Spleen (tissue), 7 donors: ENCODE measurements around the gene G2E3.

ENCODE experiments used
- CTCF ChIP-seq, 11 experiments: fragments of 200-600 bp in 7 of 11; fragments of 450-650 bp in 4 of 11; sonication (generic) in 4 of 11; IDR thresholded peaks in 8 of 11; conservative IDR thresholded peaks in 3 of 11; 1 replicate in 7 of 11; 2 replicates in 4 of 11; pipeline versions ENCODE4 v1.4.0 to v1.8.0; 2016 to 2021; ENCODE audit warnings: antibody characterized with exemption in 11 of 11, inconsistent platforms in 4 of 11, mild to moderate bottlenecking in 1 of 11
- POLR2A ChIP-seq, 3 donors: fragments of 450-650 bp; IDR thresholded peaks; one replicate each; pipeline ENCODE4 v1.5.1; 2017; ENCODE audit warnings: antibody characterized with exemption in 3 of 3, mild to moderate bottlenecking in 1 of 3
- POLR2AphosphoS5 ChIP-seq, 3 donors: sonication (generic); formaldehyde crosslinking; IDR thresholded peaks; one replicate each; pipeline ENCODE4 v1.5.1; 2017; ENCODE audit warnings: antibody characterized with exemption in 3 of 3
- donor health status: DM: no; HTN: no; CAD: no; lungs with moderate emphysema.
- donor health status: DM: no; HTN: no; CAD: no.
- donor health status: DM: no; HTN: no; CAD: no.

- TF ChIP-seq CTCF (IDR thresholded peaks at IDR 0.05 in 8 of 11, conservative IDR thresholded peaks at IDR 0.05 in 3 of 11), result no peak
- TF ChIP-seq POLR2A (IDR thresholded peaks at IDR 0.05), result no peak
- TF ChIP-seq POLR2AphosphoS5 (IDR thresholded peaks at IDR 0.05), result no peak
Observed at GRCh38 chr14:30669594-30669993, 110.6 kb downstream of the G2E3 start.
